NCI-H82 (cell line): Measurements from ENCODE around the gene ASNSD1.
"Not testable (repeated sequence)": the region's sequence is repeated elsewhere in the genome, so short reads cannot be mapped to it uniquely, and the experiment has no call there.

Experiments used
- DNase-seq: peaks from one replicate; lab custom pipeline; 2025; lab: John Stamatoyannopoulos, UW

The ASNSD1 gene

GRCh38 chr2:189648846-189649509 lies 12.3 kb upstream of the ASNSD1 start:
- DNase-seq, result peak; percentile 52

- no peak for DNase-seq
Observed at GRCh38 chr2:189651284-189651683, 10.0 kb upstream of the ASNSD1 start.

GRCh38 chr2:189653464-189653863 lies 7.8 kb upstream of the ASNSD1 start:
- not testable (repeated sequence) for DNase-seq

DNA sequence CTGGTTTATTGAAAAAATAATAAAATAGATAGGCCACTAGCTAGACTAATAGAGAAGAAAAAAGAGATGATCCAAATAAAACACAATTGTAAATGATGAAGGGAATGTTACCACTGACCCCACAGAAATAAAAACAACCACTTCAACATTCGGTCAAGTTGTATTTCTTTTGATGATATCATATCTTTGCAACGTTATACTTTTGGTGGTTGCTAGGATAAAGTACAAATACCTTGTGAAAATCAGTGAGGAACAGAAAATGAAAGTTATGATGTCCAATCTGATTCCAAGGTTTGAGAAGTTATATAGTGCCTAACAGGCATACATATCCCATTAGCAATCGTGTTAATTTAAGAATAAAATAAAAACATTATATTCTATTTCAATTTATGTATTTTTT lies 6.6 kb upstream of the ASNSD1 start:
- no peak for DNase-seq

DNA sequence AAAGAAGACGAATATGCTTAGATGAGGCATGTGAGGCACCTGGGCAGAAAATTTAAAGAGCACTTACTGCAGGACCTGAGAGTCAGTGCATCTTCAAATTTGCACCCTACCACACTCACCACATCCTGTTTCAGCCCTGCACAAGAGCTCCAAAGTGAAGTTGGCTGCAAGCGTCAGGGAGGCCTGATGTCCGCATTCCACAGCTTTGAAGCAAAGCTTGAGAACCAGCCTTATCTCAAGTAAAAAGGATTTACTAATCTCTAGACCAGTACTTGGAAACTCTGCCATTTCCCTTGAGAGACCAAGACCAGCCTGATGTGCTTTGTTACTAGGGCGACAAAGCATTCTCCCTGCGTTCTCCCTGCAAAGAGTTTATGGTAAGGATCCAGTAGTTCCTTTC lies 3.4 kb upstream of the ASNSD1 start:
- peak; percentile 39 for DNase-seq

GRCh38 chr2:189658306-189659212 lies 2.7 kb upstream of the ASNSD1 start:
- DNase-seq, result peak; percentile 38

DNA sequence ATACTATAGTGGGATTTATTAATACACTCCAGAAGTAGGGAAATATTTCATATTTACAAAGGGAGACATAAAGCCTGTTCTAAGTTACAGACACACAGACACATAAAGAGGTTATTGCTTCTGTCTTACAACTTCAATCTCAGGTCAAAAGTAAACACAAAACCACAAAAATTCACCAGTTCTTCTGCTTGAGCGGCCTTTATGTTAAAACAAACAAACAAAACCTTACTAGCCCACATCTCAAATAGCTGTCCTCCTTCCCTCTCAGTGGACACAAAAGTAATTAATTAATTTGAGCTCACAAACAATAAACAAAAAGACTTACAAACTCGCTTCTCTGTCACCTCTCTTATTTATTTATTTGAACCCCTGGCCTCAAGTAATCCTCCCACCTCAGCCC lies 1.5 kb upstream of the ASNSD1 start:
- DNase-seq, result no peak

- DNase-seq, result no peak
Observed at GRCh38 chr2:189660803-189661147, 484 bp upstream of the ASNSD1 start.

GRCh38 chr2:189661957-189662321 lies 680 bp downstream of the ASNSD1 start:
- peak; percentile 38 for DNase-seq

DNA sequence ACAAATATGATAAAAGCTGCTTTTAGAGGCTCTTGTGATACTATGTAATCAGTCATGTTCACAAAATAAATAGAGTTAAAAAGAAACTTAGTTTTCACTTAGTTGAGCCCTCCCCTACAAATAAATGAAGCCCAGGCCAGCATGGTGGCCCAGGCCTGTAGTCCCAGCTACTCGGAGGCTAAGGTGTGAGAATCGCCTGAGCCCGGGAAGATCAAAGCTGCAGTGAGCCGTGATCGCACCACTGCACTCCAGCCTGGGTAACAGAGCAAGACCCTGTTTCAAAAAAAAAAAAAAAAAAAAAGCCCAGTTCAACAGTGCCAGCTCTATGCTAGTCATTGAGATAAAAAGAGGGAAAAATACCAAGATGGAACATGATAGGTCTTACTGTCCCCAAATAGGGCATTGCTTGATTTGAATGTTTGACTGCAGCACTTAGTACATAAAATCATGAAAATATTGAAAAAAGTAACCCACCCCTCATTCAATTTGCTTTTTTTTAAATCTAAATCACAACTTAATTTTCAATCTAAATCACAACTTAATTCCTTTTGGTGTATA lies 1.5 kb downstream of the ASNSD1 start:
- peak; percentile 39 for DNase-seq

DNA sequence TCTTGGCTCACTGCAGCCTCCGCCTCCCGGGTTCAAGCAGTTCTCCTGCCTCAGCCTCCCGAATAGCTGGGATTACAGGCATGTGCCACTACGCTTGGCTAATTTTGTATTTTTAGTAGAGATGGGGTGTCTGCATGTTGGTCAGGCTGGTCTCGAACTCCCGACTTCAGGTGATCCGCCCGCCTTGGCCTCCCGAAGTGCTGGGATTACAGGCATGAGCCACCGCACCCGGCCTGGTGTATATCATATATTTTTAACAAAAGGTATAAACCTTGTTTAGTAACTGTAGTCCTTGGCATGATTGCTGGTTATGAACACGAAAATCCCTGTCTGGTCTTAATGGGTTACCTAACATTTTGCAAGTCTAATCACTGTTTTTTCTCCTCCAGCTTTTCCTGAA lies 2.1 kb downstream of the ASNSD1 start:
- DNase-seq, result not testable (repeated sequence)

- no peak for DNase-seq
Observed at GRCh38 chr2:189669913-189670312, 8.7 kb downstream of the ASNSD1 start.

DNA sequence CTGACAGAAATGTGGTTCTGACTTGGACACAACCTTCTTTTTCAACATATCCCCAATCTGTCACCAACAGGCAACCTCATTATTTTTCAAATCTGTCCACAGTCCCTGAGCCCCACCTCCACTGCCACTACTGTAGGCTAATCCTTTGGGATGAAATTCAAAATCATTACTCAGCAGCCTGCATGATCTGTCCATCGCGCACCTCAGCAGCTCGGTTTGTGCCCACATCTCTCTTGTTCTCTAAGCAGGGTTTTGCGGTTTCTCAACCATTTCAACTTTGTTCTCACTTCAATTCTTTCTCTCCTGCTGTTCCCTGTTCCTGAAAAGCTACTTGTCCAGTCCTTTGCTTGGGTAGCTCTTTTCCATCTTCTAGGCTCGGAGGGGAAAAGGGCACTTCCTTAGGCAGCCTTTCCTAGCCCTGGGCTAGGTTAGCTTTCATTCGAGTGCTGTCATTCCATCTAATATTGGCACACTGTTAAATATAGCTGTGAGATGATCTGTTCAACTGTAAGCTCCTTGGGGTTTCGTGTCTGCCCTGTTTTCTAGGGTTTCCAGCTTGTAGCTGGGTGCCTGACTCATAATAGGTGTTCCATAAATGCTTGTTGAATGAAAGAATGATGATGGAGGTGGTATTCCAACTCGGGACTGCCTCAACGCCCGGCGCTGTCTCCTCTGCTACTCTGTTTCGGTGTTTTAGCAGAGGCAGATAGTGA lies 12.6 kb downstream of the ASNSD1 start:
- peak; percentile 17 for DNase-seq

- no peak for DNase-seq
Observed at GRCh38 chr2:189674374-189675112, 13.3 kb downstream of the ASNSD1 start, which contains the start of gene ANKAR. TSS of gene ANKAR (plus strand) at chr2:189674670. CDS start at chr2:189676491, 1,821 bp downstream.

DNA sequence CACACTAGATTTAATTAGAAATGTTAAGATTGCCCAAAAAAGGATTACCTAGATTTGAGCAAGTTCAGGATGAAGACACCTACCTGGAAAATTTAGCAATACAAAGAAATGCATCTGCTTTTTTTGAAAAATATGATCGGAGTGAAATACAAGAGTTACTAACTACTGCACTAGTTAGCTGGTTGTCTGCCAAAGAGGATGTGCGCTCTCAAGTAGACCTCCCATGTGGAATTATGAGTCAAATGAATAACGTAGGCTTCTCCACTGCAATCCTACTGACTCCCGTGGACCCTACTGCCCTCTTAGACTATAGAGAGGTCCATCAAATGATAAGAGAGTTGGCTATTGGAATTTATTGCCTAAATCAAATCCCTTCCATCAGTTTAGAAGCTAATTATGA lies 15.2 kb downstream of the ASNSD1 start:
- no peak for DNase-seq

- DNase-seq, result no peak
Observed at GRCh38 chr2:189679226-189679625, 18.0 kb downstream of the ASNSD1 start.

GRCh38 chr2:189681203-189681602 lies 19.9 kb downstream of the ASNSD1 start:
- no peak for DNase-seq

DNA sequence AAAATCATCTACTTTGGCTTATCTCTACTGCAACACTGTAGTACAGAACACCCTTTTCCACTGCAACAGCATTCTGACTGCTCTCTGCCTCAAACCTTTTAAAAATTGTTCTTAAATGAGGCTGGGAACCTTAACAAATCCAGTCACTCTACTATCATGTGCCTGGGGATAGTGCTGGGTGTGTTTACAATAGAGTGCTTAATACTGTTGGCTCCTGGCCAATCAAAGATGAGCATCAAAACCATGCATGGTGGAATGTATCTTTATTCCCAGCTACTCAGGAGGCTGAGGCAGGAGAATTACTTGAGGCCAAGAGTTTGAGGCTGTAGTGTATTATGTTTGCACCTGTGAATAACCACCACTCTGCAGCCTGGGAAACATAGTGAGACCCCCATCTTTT lies 20.6 kb downstream of the ASNSD1 start:
- DNase-seq, result no peak

GRCh38 chr2:189683348-189683747 lies 22.1 kb downstream of the ASNSD1 start:
- no peak for DNase-seq

GRCh38 chr2:189684811-189685210 lies 23.6 kb downstream of the ASNSD1 start:
- DNase-seq, result no peak

- no peak for DNase-seq
Observed at GRCh38 chr2:189685540-189686229, 24.4 kb downstream of the ASNSD1 start.
